ENCODE data around the gene CPEB4. TPM values are rescaled to one million over a fixed set of nuclear protein-coding genes. Genes with fewer than 3 reads are reported as not detected.

CPEB4 gene
- total and polyA plus RNA-seq, 2 experiments from 2014 or later, result 5.9 to 10.2 TPM

- peaks cover 7% of the 10 kb centered on the region; the same call in 2 of the 3 replicates for H3K9me3 Mint-ChIP-seq
- no peak overlapping the region for H3K4me3 Mint-ChIP-seq
- Histone ChIP-seq H3K9me2 (ENCODE audit: insufficient read depth) (no peaks in the 10 kb centered on the region), H2AFZ (0 out of 2 replicates have a peak overlapping the region, but pooled peaks have one; percentile 11), H3K79me2 (replicated peaks; ENCODE audit: insufficient read depth) (no peaks in the 10 kb centered on the region), H3K27me3 (ENCODE audit: insufficient read depth) (no peaks in the 10 kb centered on the region), H3K27ac (ENCODE audit: low read depth) (peak overlapping the region; percentile 82), H3K4me3 (no peak overlapping the region), H3K4me1 (ENCODE audit: insufficient read depth) (peaks cover 58% of the 10 kb centered on the region), H4K20me1 (replicated peaks; ENCODE audit: insufficient read depth) (no peaks in the 10 kb centered on the region), H3F3A (replicated peaks; ENCODE audit: low read depth) (peaks cover 9% of the 10 kb centered on the region; the same call in 1 of the 2 replicates), H3K4me2 (peak overlapping the region; percentile 85), H3K36me3 (ENCODE audit: insufficient read depth) (no peaks in the 10 kb centered on the region)
- TF ChIP-seq CTCF (conservative IDR thresholded peaks at IDR 0.05; ENCODE audit: low read depth in 2 of 2) (no peak), CREB1 (CRISPR knock-in tag; IDR thresholded peaks at IDR 0.05; ENCODE audit: low read depth) (no peak), EZH2phosphoT487 (IDR thresholded peaks at IDR 0.05; ENCODE audit: unreplicated experiment) (no peak), ZNF114 (CRISPR knock-in tag; IDR thresholded peaks at IDR 0.05) (no peak), NANOG (IDR thresholded peaks at IDR 0.05; ENCODE audit: borderline replicate concordance) (no peak), ETS1 (IDR thresholded peaks at IDR 0.05) (no peak), ZNF331 (CRISPR knock-in tag; IDR thresholded peaks at IDR 0.05; ENCODE audit: low read depth) (no peak), JUNB (IDR thresholded peaks at IDR 0.05; ENCODE audit: unreplicated experiment) (no peak), POLR2AphosphoS5 (IDR thresholded peaks at IDR 0.05; ENCODE audit: low read depth) (no peak), ZNF462 (CRISPR knock-in tag; IDR thresholded peaks at IDR 0.05) (no peak), REST (IDR thresholded peaks at IDR 0.05; ENCODE audit: unreplicated experiment) (no peak), STAT1 (IDR thresholded peaks at IDR 0.05; ENCODE audit: unreplicated experiment) (no peak), EZH2 (IDR thresholded peaks at IDR 0.05; ENCODE audit: low read depth, unreplicated experiment) (no peak)
- peaks cover 7% of the 10 kb centered on the region; the same call in 1 of the 3 replicates for H3K36me3 Mint-ChIP-seq (ENCODE audit: low read depth)
- 0 out of 2 replicates have a peak overlapping the region, but pooled peaks have one; percentile 3 for H3K27ac Mint-ChIP-seq
- DNase-seq (ENCODE audit: low spot score), result no peak
- H3K4me1 Mint-ChIP-seq, result peaks cover 57% of the 10 kb centered on the region
- H3K27me3 Mint-ChIP-seq (ENCODE audit: insufficient read depth, low read depth, poor library complexity), result peaks cover 10% of the 10 kb centered on the region
- ATAC-seq, result no peak
Observed at GRCh38 chr5:173971681-173972345, 83.7 kb downstream of the CPEB4 start.
